ENCODE measurements around the gene BCAN. TPM values are rescaled to one million over a fixed set of nuclear protein-coding genes. Genes with fewer than 3 reads are reported as not detected.

Gene BCAN
- total RNA-seq, 4 donors from 2014 or later, result 21.9 to 50.1 (median 26.0) TPM

DNA sequence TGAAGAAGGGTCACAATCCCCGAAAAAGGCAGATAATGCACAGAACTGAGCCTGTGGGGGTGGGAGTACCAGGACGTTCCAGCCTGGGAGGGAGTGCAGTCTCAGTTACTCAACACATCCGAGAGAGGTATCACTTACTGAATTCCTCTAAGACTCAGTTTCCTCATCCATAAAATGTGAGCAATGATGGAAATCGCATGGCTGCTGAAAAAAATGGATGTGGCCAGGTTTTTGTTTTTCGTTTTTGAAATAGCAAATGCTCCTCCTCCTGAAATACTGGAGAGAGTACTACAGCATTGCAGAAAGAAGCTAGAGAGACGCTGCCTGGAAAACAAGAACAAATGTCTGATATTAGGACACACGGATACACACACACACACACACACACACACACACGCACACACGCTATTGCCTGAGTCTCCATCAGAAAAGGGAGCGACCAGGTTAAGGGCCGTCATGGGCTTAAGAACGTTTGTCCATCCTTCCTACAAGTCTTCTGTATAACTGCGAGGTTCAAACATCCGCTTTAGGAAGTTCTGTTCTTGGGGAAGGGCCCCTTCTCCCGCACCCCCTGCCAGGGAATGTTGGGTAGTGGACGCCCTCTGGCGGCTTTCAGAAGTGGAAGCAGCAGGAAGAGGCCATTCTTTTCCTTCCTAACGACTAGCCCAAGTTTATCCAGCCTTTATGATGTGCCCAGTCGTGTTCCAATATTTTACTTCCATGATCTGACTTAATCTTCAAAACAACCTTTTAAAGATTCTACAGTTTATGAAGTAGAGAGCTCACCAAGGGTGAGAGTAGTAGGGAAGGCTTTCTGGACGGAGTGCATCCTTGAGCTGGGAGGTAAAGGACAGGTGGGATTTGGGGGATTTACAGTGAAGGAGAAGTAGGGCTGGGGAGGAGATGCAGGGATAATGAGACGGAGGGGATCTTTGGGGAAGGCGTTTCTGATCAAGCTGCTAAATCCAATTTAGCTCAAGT, 36.0 kb downstream of the BCAN start:
- 5% methylated on average over 22 of the region's 22 CpGs for WGBS, 2 donors
- no peak for TF ChIP-seq POLR2A (IDR thresholded peaks at IDR 0.05)
- TF ChIP-seq, protein P1, sequence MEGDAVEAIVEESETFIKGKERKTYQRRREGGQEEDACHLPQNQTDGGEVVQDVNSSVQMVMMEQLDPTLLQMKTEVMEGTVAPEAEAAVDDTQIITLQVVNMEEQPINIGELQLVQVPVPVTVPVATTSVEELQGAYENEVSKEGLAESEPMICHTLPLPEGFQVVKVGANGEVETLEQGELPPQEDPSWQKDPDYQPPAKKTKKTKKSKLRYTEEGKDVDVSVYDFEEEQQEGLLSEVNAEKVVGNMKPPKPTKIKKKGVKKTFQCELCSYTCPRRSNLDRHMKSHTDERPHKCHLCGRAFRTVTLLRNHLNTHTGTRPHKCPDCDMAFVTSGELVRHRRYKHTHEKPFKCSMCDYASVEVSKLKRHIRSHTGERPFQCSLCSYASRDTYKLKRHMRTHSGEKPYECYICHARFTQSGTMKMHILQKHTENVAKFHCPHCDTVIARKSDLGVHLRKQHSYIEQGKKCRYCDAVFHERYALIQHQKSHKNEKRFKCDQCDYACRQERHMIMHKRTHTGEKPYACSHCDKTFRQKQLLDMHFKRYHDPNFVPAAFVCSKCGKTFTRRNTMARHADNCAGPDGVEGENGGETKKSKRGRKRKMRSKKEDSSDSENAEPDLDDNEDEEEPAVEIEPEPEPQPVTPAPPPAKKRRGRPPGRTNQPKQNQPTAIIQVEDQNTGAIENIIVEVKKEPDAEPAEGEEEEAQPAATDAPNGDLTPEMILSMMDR (IDR thresholded peaks at IDR 0.05), result peak in 1 of 3 donors; percentile 63
- peak in 1 of 2 donors; percentile 93 for DNase-seq (ENCODE audit: low spot score in 2 of 2)
- intact Hi-C loops (cut with DNase I; ENCODE audit: low total_unique reads), result no loop called here
- no peak overlapping the region for H3K4me3 ChIP-seq (ENCODE audit: low read depth, poor library complexity, severe bottlenecking)

DNA sequence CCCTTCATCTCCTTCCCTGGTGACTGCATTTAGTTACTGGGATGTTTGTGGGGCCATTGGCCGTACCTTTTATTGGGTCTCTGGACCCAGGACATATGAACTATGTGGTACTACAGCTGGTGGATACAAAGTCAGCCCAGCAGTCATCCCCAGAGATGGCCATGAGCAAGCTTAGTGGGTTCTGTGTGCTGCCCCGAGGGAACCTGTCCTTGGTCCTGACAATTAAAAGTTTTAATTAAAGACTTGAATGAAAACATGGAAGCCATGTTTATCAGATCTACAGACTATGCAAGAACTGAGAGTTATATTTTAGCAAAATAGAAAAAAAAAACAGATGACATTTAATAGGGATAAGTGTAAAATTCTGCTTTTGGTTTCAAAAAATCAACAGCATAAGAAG, 38.1 kb downstream of the BCAN start:
- TF ChIP-seq, protein P1 (IDR thresholded peaks at IDR 0.05), result no peak
- no peak for TF ChIP-seq POLR2A (IDR thresholded peaks at IDR 0.05)
- DNase-seq (ENCODE audit: low spot score in 2 of 2), result no peak
- H3K4me3 ChIP-seq (ENCODE audit: low read depth, poor library complexity, severe bottlenecking), result no peak overlapping the region
- intact Hi-C loops (cut with DNase I; ENCODE audit: low total_unique reads), result no loop called here
- WGBS, 2 donors, result 66 to 68% methylated on average over 2 of the region's 2 CpGs

DNA sequence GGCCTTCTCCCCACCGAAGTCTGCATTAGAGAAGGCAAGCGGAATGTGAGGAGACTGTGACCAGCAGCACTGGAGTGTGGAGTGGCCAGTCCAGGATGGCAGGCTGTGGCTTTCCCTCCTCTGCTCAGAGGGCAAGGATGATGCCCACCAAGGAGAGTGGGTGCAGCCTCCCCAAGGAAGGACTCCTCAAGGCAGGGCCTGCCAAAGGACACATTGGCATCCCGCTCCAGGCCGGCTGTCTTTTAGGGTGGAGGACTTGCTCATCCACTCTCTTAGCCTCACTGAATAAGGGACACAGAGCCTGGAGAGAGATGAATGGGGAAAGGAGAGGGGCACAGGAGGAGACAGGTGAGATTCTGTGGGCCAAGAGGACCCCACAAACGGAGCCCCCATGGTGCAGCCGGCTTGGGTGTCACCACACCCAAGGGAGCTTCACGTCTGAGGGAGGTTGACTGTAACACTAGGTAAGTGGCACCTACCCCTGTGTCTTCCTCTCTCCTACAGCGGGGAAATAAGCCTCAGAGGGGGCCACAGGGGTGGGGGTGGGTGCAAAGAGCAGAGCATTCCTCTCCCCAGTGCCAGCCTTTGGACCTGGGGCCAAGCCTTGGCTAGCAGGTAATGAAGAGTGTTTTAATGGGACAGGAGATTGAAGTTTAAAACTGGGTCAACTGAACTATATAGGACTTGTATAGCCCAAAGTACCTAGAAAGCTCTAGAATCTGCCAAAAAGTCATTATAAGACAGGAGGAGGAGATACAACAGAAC, 39.5 kb downstream of the BCAN start:
- H3K4me3 ChIP-seq (ENCODE audit: low read depth, poor library complexity, severe bottlenecking), result no peak overlapping the region
- 76 to 84% methylated on average over 8 of the region's 8 CpGs for WGBS, 2 donors
- intact Hi-C loops (cut with DNase I; ENCODE audit: low total_unique reads), result no loop called here
- DNase-seq (ENCODE audit: low spot score in 2 of 2), result no peak
- no peak for TF ChIP-seq POLR2A (IDR thresholded peaks at IDR 0.05)
- TF ChIP-seq, protein P1 (IDR thresholded peaks at IDR 0.05), result no peak

DNA sequence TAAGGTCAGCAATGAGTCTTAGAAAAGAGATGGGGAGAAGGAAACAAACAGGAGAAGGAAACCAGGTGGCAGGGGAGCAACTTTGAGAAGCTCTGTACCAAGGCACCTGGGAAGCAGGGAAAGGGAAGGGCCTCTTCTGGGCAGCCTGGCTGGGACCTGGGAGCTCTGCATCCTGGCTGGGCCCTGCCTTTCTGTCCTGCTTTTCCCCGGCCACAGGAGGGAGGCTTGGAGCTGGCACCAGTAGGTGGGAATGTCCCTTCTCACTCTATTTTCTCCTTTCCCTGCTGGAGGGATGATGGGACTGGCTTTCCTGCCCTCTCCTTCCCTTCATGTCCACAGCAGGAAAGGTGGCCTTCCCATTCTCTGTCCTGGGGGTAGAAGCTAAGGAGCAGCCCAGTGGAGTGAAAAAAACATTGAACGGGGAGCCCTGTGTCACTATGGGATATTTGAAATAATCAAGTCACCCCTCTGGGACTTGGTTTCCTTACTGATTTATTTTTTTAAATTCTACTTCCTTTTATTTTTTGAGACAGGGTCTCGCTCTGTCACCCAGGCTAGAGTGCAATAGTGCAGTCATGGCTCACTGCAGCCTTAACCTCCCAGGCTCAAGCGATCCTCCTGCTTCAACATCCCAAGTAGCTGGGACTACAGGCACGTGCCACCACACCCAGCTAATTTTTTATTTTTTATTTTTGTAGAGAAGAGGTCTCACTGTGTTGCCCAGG, 40.4 kb downstream of the BCAN start:
- TF ChIP-seq, protein P1 (IDR thresholded peaks at IDR 0.05), result no peak
- no peak for TF ChIP-seq POLR2A (IDR thresholded peaks at IDR 0.05)
- intact Hi-C loops (cut with DNase I; ENCODE audit: low total_unique reads), result no loop called here
- no peak overlapping the region for H3K4me3 ChIP-seq (ENCODE audit: low read depth, poor library complexity, severe bottlenecking)
- DNase-seq (ENCODE audit: low spot score in 2 of 2), result no peak
- WGBS, 2 donors, result 63 to 68% methylated on average over 5 of the region's 5 CpGs

DNA sequence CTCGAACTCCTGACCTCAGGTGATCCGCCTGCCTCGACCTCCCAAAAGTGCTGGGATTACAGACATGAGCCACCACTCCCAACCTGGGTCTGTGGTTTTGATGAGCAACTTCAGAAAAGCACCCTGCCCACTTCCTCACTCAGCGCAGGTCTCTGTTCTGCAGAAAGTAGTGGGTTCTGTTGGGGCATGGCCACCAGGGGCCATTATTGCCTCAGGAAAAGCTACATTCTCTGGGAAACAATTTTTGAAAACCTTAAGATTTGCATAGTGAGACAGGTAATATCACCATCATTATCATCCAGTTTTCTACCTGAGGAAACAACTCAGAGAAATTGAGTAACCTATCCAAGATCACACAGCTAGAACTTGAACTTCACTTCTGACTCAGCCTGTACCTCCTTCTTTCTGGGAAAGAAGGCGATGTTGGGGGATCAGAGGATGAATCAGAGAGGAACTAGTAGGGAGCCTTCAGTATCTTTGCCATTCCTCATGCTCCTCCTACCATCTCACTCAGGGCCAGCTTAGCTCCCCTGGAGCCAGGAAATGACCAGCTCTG, 42.4 kb downstream of the BCAN start:
- H3K4me3 ChIP-seq (ENCODE audit: low read depth, poor library complexity, severe bottlenecking), result no peak overlapping the region
- TF ChIP-seq, protein P1 (IDR thresholded peaks at IDR 0.05), result no peak
- TF ChIP-seq POLR2A (IDR thresholded peaks at IDR 0.05), result no peak
- WGBS, 2 donors, result 69 to 70% methylated on average over 5 of the region's 5 CpGs
- intact Hi-C loops (cut with DNase I; ENCODE audit: low total_unique reads), result no loop called here
- DNase-seq (ENCODE audit: low spot score in 2 of 2), result no peak

All from lower leg skin (tissue), 4 donors.